HCT116 (cell line): ENCODE data around the gene ZACN. TPM values are rescaled to one million over a fixed set of nuclear protein-coding genes. Genes with fewer than 3 reads are reported as not detected.

Source experiments
- ATAC-seq: fragments of 200-7000 bp; cut with Tn5 transposase; 2 replicates; pipeline ENCODE4 v1.9.1; 2020; ENCODE audit warnings: mild to moderate bottlenecking, moderate library complexity
- BruUV-seq: library from RNA; stranded (reverse); fragments of 400-500 nt; replicated peaks from 2 replicates; lab custom pipeline; 2021; lab: Mats Ljungman, UMichigan
- CTCF ChIA-PET: fragments of 300-600 bp; sonication (Branson Sonifier 250); formaldehyde crosslinking; loops from one replicate; lab custom pipeline; 2021; ENCODE audit warnings: antibody characterized with exemption; lab: Charles Lee
- POLR2A ChIA-PET: fragments of 300-600, 350-600 bp; sonication (Branson Sonifier 250); formaldehyde crosslinking; loops from one replicate; lab custom pipeline; 2021; ENCODE audit warnings: antibody characterized with exemption; lab: Charles Lee
- RAD21 ChIA-PET, 2 experiments: fragments of 300-600 bp; sonication (Branson Sonifier 250); formaldehyde crosslinking; loops; one replicate each; lab custom pipeline; 2023; ENCODE audit warnings: low total read pairs in 2 of 2; ENCODE audit not compliant: uncharacterized antibody in 2 of 2, unreplicated experiment in 2 of 2, low non-redundant PET in 1 of 2; lab: Charles Lee
- DNase-seq: peaks from one replicate; pipeline ENCODE4 v3.0.0-alpha.2; 2010; ENCODE audit warnings: low read depth, low spot score
- H2AFZ ChIP-seq: fragments of 200-600 bp; shearing (Covaris generic), sonication (generic); 2 replicates; pipeline ENCODE4 v1.6.1; 2017; ENCODE audit warnings: low read depth, mixed run types, mixed read lengths, antibody characterized with exemption, low read length; ENCODE audit not compliant: poor library complexity, severe bottlenecking
- H3K27ac ChIP-seq: 2 replicates; pipeline ENCODE4 v1.5.1; 2012; ENCODE audit warnings: low read depth, low read length
- H3K27me3 ChIP-seq: fragments of 200-600 bp; sonication (generic); 2 replicates; pipeline ENCODE4 v1.6.1; 2016; ENCODE audit warnings: mixed run types, low read length, mixed read lengths; ENCODE audit not compliant: insufficient read depth
- H3K36me3 ChIP-seq, 2 experiments: fragments of 200-500 bp in 1 of 2; fragments of 200-600 bp in 1 of 2; sonication (Bioruptor generic) in 1 of 2; sonication (generic) in 1 of 2; 2 replicates each; pipeline versions ENCODE4 v1.5.1 to v1.6.1; 2014 to 2016; ENCODE audit warnings: low read length in 2 of 2, inconsistent platforms in 1 of 2, mixed read lengths in 1 of 2, mixed run types in 1 of 2; ENCODE audit not compliant: insufficient read depth in 2 of 2, control insufficient read depth in 1 of 2
- H3K4me1 ChIP-seq, 2 experiments: fragments of 200-600 bp in 1 of 2; sonication (generic) in 1 of 2; 2 replicates each; pipeline versions ENCODE4 v1.5.1 to v1.6.1; 2012 to 2017; ENCODE audit warnings: low read length in 2 of 2, inconsistent platforms in 1 of 2, mild to moderate bottlenecking in 1 of 2, mixed read lengths in 1 of 2, mixed run types in 1 of 2, moderate library complexity in 1 of 2; ENCODE audit not compliant: insufficient read depth in 2 of 2, control insufficient read depth in 1 of 2
- H3K4me2 ChIP-seq: fragments of 200-600 bp; sonication (generic); 2 replicates; pipeline ENCODE4 v1.6.1; 2017; ENCODE audit warnings: mixed run types, low read length, mixed read lengths
- H3K4me3 ChIP-seq, 2 experiments: fragments of 200-600 bp in 1 of 2; sonication (generic) in 1 of 2; replicated peaks in 1 of 2; 2 replicates each; pipeline ENCODE4 v1.5.1; 2011 to 2016; ENCODE audit warnings: low read length in 2 of 2, control low read depth in 1 of 2, low read depth in 1 of 2, mild to moderate bottlenecking in 1 of 2, mixed read lengths in 1 of 2, mixed run types in 1 of 2
- H3K79me2 ChIP-seq: fragments of 200-600 bp; sonication (generic); 2 replicates; pipeline ENCODE4 v1.6.1; 2017; ENCODE audit warnings: mild to moderate bottlenecking, mixed run types, low read length, moderate library complexity, mixed read lengths; ENCODE audit not compliant: insufficient read depth
- H3K9ac ChIP-seq: fragments of 200-600 bp; sonication (generic); 2 replicates; pipeline ENCODE4 v1.6.1; 2016; ENCODE audit warnings: low read length, mixed read lengths
- H3K9me2 ChIP-seq: fragments of 200-600 bp; sonication (generic), shearing (Covaris generic); 2 replicates; pipeline ENCODE4 v1.6.1; 2017; ENCODE audit warnings: mixed run types, mild to moderate bottlenecking, moderate library complexity; ENCODE audit not compliant: insufficient read depth
- H3K9me3 ChIP-seq, 2 experiments: fragments of 200-500 bp in 1 of 2; fragments of 200-600 bp in 1 of 2; sonication (Bioruptor generic) in 1 of 2; sonication (generic) in 1 of 2; 2 replicates each; pipeline ENCODE4 v1.6.1; 2014 to 2017; ENCODE audit warnings: low read length in 2 of 2, mixed read lengths in 2 of 2, inconsistent platforms in 1 of 2, low read depth in 1 of 2, mild to moderate bottlenecking in 1 of 2, mixed run types in 1 of 2, moderate library complexity in 1 of 2; ENCODE audit not compliant: control insufficient read depth in 1 of 2, insufficient read depth in 1 of 2
- H4K20me1 ChIP-seq: fragments of 200-600 bp; sonication (generic), shearing (Covaris generic); 2 replicates; pipeline ENCODE4 v1.6.1; 2017; ENCODE audit warnings: mixed run types, mild to moderate bottlenecking, moderate library complexity; ENCODE audit not compliant: insufficient read depth
- ELF1 ChIP-seq: IDR thresholded peaks from 2 replicates; pipeline ENCODE4 v1.6.1; 2012; ENCODE audit warnings: low read depth, borderline replicate concordance
- intact Hi-C: fragments of 100-400 bp; cut with micrococcal nuclease; formaldehyde crosslinking; loops from 2 replicates; pipeline ENCODE4 v1.10.0; 2022
- total RNA-seq: library from RNA; stranded (reverse); gene quantifications from one replicate; pipeline ENCODE4 v1.2.1, GENCODE V29; 2021; ENCODE audit not compliant: unreplicated experiment
- TF ChIP-seq, protein P1 (sequence below), 3 experiments: fragments of 200-600 bp in 1 of 3; sonication (generic) in 1 of 3; IDR thresholded peaks in 2 of 3; conservative IDR thresholded peaks in 1 of 3; 2 replicates each; pipeline ENCODE4 v1.5.1; 2012 to 2017; ENCODE audit warnings: low read depth in 2 of 3, low read length in 2 of 3, antibody characterized with exemption in 1 of 3, borderline replicate concordance in 1 of 3, control low read depth in 1 of 3, mild to moderate bottlenecking in 1 of 3, mixed read lengths in 1 of 3, mixed run types in 1 of 3, moderate library complexity in 1 of 3; ENCODE audit not compliant: insufficient read depth in 1 of 3

ZACN gene
- total RNA-seq, 1 experiment from 2014 or later = not detected

- peaks cover 38 to 48% of the 10 kb centered on the region in 2 experiments; a peak in 3 of 4 replicates for H3K36me3 ChIP-seq
- POLR2A ChIA-PET = no interaction called here
These were observed 9.3 kb downstream of the ZACN start for GRCh38 chr17:76088041-76088867.

More at GRCh38 chr17:76088041-76088867, 9.3 kb downstream of the ZACN start:
- ATAC-seq (peak; percentile 78), DNase-seq (no peak)
- no peaks in the 10 kb centered on the region; the same call in 1 of the 2 replicates for H3K79me2 ChIP-seq
- no peaks in the 10 kb centered on the region for H4K20me1 ChIP-seq
- TF ChIP-seq, protein P1, sequence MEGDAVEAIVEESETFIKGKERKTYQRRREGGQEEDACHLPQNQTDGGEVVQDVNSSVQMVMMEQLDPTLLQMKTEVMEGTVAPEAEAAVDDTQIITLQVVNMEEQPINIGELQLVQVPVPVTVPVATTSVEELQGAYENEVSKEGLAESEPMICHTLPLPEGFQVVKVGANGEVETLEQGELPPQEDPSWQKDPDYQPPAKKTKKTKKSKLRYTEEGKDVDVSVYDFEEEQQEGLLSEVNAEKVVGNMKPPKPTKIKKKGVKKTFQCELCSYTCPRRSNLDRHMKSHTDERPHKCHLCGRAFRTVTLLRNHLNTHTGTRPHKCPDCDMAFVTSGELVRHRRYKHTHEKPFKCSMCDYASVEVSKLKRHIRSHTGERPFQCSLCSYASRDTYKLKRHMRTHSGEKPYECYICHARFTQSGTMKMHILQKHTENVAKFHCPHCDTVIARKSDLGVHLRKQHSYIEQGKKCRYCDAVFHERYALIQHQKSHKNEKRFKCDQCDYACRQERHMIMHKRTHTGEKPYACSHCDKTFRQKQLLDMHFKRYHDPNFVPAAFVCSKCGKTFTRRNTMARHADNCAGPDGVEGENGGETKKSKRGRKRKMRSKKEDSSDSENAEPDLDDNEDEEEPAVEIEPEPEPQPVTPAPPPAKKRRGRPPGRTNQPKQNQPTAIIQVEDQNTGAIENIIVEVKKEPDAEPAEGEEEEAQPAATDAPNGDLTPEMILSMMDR (IDR thresholded peaks at IDR 0.05 in 2 of 3, conservative IDR thresholded peaks at IDR 0.05 in 1 of 3; ENCODE audit: borderline replicate concordance in 1 of 3, insufficient read depth in 1 of 3, low read depth in 2 of 3, low read length in 2 of 3) = peak in 2 of 3 experiments; percentile 29 to 42; a peak in 3 of 6 replicates
- TF ChIP-seq ELF1 = no peak
- no peaks in the 10 kb centered on the region for H3K4me1 ChIP-seq
- no peak overlapping the region for H3K9ac ChIP-seq
- intact Hi-C loops = no loop called here
- no peak overlapping the region for H3K4me3 ChIP-seq
- ChIA-PET RAD21 (no interaction called here), CTCF (interaction anchor here (1.2 kb wide), 1 partner anchor 75 kb away, joined by 4 read pairs; no protein-coding TSS in a partner anchor)
- H3K27ac ChIP-seq = no peak overlapping the region
- H3K9me3 ChIP-seq = no peaks in the 10 kb centered on the region
- H2AFZ ChIP-seq = no peak overlapping the region
- H3K4me2 ChIP-seq = no peak overlapping the region
- no TSS peak for BruUV-seq
- H3K27me3 ChIP-seq = no peaks in the 10 kb centered on the region
- no peaks in the 10 kb centered on the region for H3K9me2 ChIP-seq
